Heart left ventricle (tissue), 13 donors: ENCODE measurements around the gene CTPS2.

ENCODE experiments used
- CTCF ChIP-seq, 12 donors: fragments of 200-600 bp; sonication (generic) in 4 of 12; IDR thresholded peaks; one replicate each; pipeline versions ENCODE4 v1.5.0 to v1.8.0; 2018 to 2022; ENCODE audit warnings: antibody characterized with exemption in 12 of 12, mild to moderate bottlenecking in 5 of 12
- POLR2A ChIP-seq, 2 donors: fragments of 450-650 bp; IDR thresholded peaks; one replicate each; pipeline ENCODE4 v1.6.1; 2017; ENCODE audit warnings: antibody characterized with exemption in 2 of 2, mild to moderate bottlenecking in 2 of 2, moderate library complexity in 2 of 2
- donor health status: ischemic (EF 13 %, LVEDD 7.1; RV severe dilation, severe dysfunction).
- donor health status: DM: no; HTN: yes; CAD: no.
- donor health status: DM: no; HTN: no; CAD: no.
- donor health status: ischemic (EF 25% LVEDD 6.9; RV normal size, moderate dysfunction).
- donor health status: ischemic (EF 25% LVEDD 5.7; RV mildly dilated, moderate dysfunction).
- donor health status: ischemic (EF 35%, LVEDD 5.7; RV mildly dilated, moderate dysfunction).
- donor health status: nonischemic (EF 11% LVEDD 7.7; RV severe dilation, severe dysfunction).
- donor health status: DM: yes; HTN: yes; CAD: no.
- donor health status: PGD.
- donor health status: ischemic (EF 29% LVEDD 5.4; RV normal size, mild dysfunction).
- donor health status: nonischemic (EF 23%, LVEDD 6.1; RV moderate dilation, normal function).

- no peak for TF ChIP-seq POLR2A (IDR thresholded peaks at IDR 0.05)
- TF ChIP-seq CTCF (IDR thresholded peaks at IDR 0.05): no peak
These were observed 153.3 kb downstream of the CTPS2 start for GRCh38 chrX:16559206-16559619.
